AG10803 (cell line): ENCODE results near the gene CDSN.
A peak's percentile ranks its signal among the peaks of the same experiment; 100 is the strongest.

ENCODE experiments used
- DNase-seq: peaks from one replicate; pipeline ENCODE4 v3.0.0; 2010; ENCODE audit warnings: low read depth
- H3K4me3 ChIP-seq: 2 replicates; pipeline ENCODE4 v1.5.1; 2011; ENCODE audit warnings: mild to moderate bottlenecking, low read length, control low read depth
- TF ChIP-seq, protein P1 (sequence below): conservative IDR thresholded peaks from 2 replicates; pipeline ENCODE4 v1.5.1; 2011; ENCODE audit warnings: mild to moderate bottlenecking, low read length, control low read depth, inconsistent platforms

CDSN gene

DNA sequence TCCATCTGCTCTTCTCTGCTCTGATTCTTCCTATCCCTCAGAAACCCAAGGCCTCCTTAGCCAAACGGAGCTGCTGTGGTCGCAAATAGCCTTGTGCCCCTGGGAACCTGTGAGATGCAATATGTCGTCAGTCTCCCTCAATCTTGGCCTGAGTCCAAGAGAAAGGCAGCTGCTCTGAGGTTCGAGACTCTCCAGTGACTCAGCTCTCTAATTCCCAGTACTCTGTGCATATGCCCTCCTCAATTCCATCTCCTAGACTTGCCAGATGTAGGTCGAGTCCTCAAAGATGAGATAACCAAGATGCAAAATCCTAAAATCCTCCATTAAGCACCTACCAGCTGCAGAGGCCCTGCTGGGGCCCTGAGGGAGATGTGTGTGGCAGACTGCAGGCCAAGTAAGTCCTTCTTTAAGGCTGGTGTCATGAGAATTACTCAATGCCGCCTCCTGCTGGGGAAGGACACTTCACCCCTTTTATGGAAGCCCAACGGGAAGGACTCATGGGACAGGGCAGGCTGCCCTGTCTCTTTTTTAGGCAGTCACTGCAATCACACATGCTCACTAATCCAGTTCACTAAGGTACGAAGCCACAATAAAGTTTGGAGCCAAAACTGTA lies 36.4 kb downstream of the CDSN start:
- TF ChIP-seq, protein P1, sequence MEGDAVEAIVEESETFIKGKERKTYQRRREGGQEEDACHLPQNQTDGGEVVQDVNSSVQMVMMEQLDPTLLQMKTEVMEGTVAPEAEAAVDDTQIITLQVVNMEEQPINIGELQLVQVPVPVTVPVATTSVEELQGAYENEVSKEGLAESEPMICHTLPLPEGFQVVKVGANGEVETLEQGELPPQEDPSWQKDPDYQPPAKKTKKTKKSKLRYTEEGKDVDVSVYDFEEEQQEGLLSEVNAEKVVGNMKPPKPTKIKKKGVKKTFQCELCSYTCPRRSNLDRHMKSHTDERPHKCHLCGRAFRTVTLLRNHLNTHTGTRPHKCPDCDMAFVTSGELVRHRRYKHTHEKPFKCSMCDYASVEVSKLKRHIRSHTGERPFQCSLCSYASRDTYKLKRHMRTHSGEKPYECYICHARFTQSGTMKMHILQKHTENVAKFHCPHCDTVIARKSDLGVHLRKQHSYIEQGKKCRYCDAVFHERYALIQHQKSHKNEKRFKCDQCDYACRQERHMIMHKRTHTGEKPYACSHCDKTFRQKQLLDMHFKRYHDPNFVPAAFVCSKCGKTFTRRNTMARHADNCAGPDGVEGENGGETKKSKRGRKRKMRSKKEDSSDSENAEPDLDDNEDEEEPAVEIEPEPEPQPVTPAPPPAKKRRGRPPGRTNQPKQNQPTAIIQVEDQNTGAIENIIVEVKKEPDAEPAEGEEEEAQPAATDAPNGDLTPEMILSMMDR = peak; percentile 44
- peak; percentile 74 for DNase-seq
- no peak overlapping the region for H3K4me3 ChIP-seq

DNA sequence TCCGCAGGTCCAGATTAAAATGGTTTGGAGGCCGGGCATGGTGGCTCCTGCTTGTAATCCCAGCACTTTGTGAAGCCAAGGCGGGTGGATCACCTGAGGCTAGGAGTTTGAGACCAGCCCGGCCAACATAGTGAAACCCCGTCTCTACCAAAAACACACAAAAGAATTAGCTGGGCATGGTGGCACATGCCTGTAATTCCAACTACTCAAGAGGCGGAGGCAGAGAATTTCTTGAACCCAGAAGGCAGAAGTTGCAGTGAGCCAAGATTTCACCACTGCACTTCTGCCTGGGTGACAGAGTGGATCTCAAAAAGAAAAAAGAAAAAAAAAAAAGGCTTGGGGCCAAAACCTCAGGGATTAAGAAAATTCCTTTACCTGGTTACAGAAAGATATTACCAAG lies 38.4 kb downstream of the CDSN start:
- DNase-seq = no peak
- TF ChIP-seq, protein P1 = no peak
- H3K4me3 ChIP-seq = no peak overlapping the region

DNA sequence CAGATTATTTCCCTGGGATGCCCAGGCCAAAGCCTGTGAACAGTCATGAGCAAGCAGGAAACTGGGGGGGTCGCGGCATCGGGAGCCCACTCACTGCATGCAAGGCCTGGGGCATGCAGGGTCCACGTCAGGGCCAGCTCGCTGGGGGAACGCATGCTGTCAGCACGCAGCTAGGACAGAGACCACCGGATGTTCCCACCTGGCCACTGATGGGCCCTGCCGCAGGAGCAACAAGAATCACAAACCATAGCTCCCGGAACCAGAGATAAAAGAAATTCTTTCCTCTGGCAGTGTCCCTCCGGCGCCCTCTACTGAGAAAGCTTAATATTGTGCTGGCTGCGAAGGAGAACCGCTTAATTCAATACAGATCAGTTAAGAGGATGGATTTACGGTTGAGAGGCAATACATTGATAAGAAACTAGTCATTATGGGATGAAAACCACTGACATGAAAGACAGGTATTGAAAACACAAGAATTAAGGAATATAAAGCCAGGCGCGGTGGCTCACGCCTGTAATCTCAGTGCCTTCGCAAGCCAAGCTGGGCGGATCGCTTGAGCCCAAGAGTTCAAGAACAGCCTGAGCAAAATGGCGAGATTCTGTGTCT lies 40.5 kb downstream of the CDSN start:
- TF ChIP-seq, protein P1 = peak; percentile 84
- peak; percentile 58 for DNase-seq
- H3K4me3 ChIP-seq = no peak overlapping the region

DNA sequence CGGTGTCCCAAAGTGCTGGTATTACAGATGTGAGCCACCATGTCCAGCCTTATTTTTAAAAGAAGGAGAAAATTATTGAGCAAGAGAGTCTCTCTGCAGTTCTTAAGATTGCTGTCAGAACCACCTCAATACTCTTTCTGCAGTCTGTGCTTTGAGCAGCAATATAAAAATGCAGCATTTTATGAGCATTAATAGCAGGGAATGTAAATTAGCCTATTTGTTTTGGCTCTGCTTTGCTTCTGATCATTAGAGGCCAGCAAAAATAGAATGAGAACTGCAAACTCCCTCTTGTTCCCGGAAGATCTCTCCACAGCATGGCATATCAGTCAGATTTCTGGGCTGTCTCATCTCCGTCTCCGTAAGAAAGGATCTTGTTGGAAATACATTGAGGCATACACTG lies 43.6 kb downstream of the CDSN start:
- no peak for DNase-seq
- TF ChIP-seq, protein P1 = no peak

DNA sequence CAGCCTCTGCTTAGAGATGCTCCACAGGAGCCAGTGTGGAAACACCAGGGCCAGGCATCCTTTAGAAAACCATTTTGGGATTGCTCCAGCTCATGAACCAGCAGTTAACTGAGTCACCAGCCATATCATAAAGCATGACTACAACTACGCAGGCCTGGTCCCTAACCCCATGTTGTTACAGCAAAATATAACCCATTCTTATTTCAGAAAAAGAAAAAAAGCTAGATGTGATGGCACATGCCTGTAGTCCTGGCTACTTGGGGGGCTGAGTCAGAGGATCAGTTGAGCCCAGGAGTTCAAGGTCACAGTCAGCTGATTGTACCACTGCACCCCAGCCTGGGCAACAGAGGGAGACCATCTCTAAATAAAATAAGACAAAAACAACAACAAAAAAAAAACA lies 44.7 kb downstream of the CDSN start:
- H3K4me3 ChIP-seq = no peak overlapping the region
- peak; percentile 45 for DNase-seq
- TF ChIP-seq, protein P1 = no peak

More for the DNA sequence above, 43.6 kb downstream of the CDSN start:
- no peak overlapping the region for H3K4me3 ChIP-seq

DNA sequence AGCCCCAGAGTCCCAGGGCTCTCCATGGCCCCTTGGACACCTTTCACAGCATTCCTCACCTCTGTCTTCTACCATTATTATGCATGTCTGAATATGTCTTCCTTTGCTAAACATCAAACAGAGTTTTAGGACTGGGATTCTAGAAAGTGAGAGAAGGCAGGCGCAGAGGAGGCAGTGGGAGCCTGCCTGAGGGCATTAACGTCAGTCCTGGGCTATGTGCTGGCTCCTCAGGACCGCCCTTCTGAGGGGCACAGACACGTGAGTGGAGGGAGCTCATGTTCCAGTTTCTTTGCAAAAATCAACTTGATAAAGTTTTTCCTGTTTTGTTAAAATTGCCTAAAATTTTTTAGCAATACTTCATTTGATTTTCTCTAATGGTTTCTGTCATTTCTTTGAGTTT lies 45.8 kb downstream of the CDSN start:
- DNase-seq = no peak
- no peak overlapping the region for H3K4me3 ChIP-seq
- TF ChIP-seq, protein P1 = no peak

DNA sequence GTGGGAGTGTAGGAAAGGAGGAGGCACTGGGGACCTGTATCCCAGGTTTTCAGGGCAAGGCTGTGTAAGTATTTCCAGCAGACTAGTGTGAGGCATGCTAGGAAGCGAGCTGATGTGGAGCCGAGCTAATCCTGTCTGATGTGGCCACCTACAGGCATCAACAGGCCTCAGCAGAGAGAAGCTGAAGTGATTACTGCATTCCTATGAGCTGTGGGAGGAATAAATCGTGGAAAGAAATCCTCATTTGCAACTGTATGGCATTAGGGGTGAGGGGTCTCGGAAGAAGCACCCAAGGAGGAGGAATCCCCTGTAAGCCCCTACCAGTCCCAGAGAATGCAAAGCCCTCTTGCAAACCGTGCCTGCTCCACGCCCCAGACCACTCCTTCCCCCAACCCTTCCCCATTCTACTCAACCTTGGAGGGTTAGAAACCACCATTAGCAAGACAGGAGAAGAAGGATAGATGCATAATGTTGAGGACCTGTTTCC lies 49.5 kb downstream of the CDSN start:
- peak; percentile 82 for DNase-seq
- TF ChIP-seq, protein P1 = peak; percentile 87
- H3K4me3 ChIP-seq = no peak overlapping the region
